HL-60 (cell line): ENCODE results near the gene HPN.

Experiments used
- DNase-seq, 2 experiments: peaks; one replicate each; pipeline ENCODE4 v3.0.0-alpha.2; 2010 to 2020; ENCODE audit warnings: low read depth in 1 of 2, low spot score in 1 of 2
- H3K27ac ChIP-seq: fragments of 250-450 bp; sonication (Bioruptor Pico); replicated peaks from 2 replicates; pipeline ENCODE4 v1.5.1; 2020; ENCODE audit warnings: mild to moderate bottlenecking, moderate library complexity
- H3K27me3 ChIP-seq: fragments of 250-450 bp; sonication (Bioruptor Pico); 2 replicates; pipeline ENCODE4 v1.5.1; 2021; ENCODE audit warnings: mild to moderate bottlenecking, moderate library complexity; ENCODE audit not compliant: insufficient read depth, poor library complexity, severe bottlenecking
- H3K4me3 ChIP-seq: replicated peaks from 2 replicates; pipeline ENCODE4 v1.5.1; 2011; ENCODE audit warnings: mild to moderate bottlenecking, control low read depth, low read length; ENCODE audit not compliant: insufficient read depth
- GABPA ChIP-seq: IDR thresholded peaks from 2 replicates; pipeline ENCODE4 v1.6.1; 2012; ENCODE audit warnings: low read depth
- POLR2AphosphoS5 ChIP-seq: IDR thresholded peaks from 2 replicates; pipeline ENCODE4 v1.6.1; 2012; ENCODE audit warnings: low read depth
- SPI1 ChIP-seq: IDR thresholded peaks from 2 replicates; pipeline ENCODE4 v1.6.1; 2012; ENCODE audit warnings: low read depth, mild to moderate bottlenecking, borderline replicate concordance
- TF ChIP-seq, protein P1 (sequence below): IDR thresholded peaks from one replicate; pipeline ENCODE4 v1.5.1; 2011; ENCODE audit warnings: low read length, control low read depth, inconsistent platforms; ENCODE audit not compliant: insufficient read depth
- TF ChIP-seq, protein P2 (sequence below): IDR thresholded peaks from 2 replicates; pipeline ENCODE4 v1.6.1; 2012; ENCODE audit warnings: low read depth; ENCODE audit not compliant: insufficient replicate concordance

HPN gene

DNA sequence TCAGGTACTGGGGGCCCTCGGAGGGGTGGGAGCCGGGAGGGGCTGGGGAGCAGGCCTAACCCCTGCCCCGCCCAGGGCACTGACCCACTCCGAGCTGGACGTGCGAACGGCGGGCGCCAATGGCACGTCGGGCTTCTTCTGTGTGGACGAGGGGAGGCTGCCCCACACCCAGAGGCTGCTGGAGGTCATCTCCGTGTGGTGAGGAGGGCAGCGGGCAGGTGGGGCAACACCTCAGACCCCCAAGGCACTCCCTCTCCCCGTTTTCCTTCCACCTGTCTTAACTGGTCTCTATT is 18.2 kb downstream of the HPN start:
- no peaks in the 10 kb centered on the region for H3K27me3 ChIP-seq
- H3K27ac ChIP-seq: no peak overlapping the region
- no peak overlapping the region for H3K4me3 ChIP-seq
- no peak for DNase-seq
- TF ChIP-seq, protein P1, sequence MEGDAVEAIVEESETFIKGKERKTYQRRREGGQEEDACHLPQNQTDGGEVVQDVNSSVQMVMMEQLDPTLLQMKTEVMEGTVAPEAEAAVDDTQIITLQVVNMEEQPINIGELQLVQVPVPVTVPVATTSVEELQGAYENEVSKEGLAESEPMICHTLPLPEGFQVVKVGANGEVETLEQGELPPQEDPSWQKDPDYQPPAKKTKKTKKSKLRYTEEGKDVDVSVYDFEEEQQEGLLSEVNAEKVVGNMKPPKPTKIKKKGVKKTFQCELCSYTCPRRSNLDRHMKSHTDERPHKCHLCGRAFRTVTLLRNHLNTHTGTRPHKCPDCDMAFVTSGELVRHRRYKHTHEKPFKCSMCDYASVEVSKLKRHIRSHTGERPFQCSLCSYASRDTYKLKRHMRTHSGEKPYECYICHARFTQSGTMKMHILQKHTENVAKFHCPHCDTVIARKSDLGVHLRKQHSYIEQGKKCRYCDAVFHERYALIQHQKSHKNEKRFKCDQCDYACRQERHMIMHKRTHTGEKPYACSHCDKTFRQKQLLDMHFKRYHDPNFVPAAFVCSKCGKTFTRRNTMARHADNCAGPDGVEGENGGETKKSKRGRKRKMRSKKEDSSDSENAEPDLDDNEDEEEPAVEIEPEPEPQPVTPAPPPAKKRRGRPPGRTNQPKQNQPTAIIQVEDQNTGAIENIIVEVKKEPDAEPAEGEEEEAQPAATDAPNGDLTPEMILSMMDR: no peak
- TF ChIP-seq, protein P2, sequence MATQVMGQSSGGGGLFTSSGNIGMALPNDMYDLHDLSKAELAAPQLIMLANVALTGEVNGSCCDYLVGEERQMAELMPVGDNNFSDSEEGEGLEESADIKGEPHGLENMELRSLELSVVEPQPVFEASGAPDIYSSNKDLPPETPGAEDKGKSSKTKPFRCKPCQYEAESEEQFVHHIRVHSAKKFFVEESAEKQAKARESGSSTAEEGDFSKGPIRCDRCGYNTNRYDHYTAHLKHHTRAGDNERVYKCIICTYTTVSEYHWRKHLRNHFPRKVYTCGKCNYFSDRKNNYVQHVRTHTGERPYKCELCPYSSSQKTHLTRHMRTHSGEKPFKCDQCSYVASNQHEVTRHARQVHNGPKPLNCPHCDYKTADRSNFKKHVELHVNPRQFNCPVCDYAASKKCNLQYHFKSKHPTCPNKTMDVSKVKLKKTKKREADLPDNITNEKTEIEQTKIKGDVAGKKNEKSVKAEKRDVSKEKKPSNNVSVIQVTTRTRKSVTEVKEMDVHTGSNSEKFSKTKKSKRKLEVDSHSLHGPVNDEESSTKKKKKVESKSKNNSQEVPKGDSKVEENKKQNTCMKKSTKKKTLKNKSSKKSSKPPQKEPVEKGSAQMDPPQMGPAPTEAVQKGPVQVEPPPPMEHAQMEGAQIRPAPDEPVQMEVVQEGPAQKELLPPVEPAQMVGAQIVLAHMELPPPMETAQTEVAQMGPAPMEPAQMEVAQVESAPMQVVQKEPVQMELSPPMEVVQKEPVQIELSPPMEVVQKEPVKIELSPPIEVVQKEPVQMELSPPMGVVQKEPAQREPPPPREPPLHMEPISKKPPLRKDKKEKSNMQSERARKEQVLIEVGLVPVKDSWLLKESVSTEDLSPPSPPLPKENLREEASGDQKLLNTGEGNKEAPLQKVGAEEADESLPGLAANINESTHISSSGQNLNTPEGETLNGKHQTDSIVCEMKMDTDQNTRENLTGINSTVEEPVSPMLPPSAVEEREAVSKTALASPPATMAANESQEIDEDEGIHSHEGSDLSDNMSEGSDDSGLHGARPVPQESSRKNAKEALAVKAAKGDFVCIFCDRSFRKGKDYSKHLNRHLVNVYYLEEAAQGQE: no peak
- no peak for TF ChIP-seq POLR2AphosphoS5

DNA sequence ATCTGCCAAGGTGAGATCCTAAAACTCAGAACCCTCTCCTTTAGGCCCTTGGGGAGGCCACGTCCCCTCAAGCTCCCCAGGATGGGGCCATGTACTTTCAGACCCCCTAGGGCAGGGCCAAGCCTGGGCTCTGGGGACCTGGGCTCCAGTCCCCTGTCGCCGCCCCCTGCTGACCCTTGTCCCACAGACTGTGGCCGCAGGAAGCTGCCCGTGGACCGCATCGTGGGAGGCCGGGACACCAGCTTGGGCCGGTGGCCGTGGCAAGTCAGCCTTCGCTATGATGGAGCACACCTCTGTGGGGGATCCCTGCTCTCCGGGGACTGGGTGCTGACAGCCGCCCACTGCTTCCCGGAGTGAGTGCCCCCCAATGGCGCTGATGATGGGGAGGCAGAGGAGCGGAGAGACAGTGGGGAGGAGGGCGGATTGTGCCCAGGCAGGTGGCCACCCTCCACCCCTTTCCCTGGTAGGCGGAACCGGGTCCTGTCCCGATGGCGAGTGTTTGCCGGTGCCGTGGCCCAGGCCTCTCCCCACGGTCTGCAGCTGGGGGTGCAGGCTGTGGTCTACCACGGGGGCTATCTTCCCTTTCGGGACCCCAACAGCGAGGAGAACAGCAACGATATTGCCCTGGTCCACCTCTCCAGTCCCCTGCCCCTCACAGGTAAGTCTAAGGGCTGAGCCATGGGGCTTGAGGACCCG is 18.8 kb downstream of the HPN start:
- TF ChIP-seq, protein P2: no peak
- no peak for TF ChIP-seq POLR2AphosphoS5
- TF ChIP-seq, protein P1: no peak
- no peak for TF ChIP-seq SPI1
- TF ChIP-seq GABPA: no peak
- H3K27ac ChIP-seq: no peak overlapping the region
- no peaks in the 10 kb centered on the region for H3K27me3 ChIP-seq
- DNase-seq: no peak
- no peak overlapping the region for H3K4me3 ChIP-seq

DNA sequence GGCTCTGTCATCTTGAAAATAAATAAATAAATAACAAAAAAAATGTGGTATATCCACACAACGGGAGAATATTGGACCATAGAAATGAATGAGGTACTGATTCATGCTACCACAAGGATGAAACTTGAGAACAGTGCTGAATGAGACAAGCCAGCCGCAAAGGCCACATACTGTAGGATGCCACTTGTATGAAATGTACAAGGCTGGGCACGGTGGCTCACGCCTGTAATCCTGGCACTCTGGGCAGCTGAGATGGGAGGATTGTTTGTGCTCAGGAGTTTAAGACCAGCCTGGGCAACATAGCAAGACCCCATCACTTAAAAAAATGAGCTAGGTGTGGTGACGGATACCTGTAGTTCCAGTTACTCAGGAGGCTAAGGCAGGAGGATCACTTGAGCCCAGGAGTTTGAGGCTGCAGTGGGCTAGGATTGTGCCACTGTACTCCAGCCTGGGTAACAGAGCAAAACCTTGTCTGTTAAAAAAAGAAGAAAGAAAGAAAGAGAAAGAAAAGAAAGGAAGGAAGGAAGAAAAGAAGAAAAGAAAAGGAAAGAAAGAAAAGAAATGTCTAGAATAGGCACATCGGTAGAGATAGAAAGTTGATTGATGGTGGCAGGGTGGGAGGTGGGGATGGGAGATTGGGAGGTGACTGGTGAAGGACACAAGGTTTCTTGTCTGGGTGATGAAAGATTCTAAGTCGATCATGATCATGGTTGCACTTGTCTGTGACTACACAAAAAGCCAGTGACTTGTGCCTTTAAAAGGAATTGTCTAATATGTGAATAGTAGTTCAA is 20.3 kb downstream of the HPN start:
- DNase-seq: no peak
- TF ChIP-seq POLR2AphosphoS5 (no peak), SPI1 (no peak)
- TF ChIP-seq, protein P2: no peak
- TF ChIP-seq, protein P1: no peak

More for the DNA sequence above, 20.3 kb downstream of the HPN start:
- H3K4me3 ChIP-seq: no peak overlapping the region
- H3K27ac ChIP-seq: no peak overlapping the region
- H3K27me3 ChIP-seq: no peaks in the 10 kb centered on the region
